GM20000 (cell line): Measurements from ENCODE around the gene DUS4L.

ENCODE experiments used
- DNase-seq: peaks from one replicate; pipeline ENCODE4 v3.0.0; 2012; ENCODE audit warnings: low spot score
- TF ChIP-seq, protein P1 (sequence below): IDR thresholded peaks from 2 replicates; pipeline ENCODE4 v1.5.1; 2012; ENCODE audit warnings: mild to moderate bottlenecking, control low read depth; ENCODE audit errors: extremely low read depth, missing control alignments

Gene DUS4L

GRCh38 chr7:107615910-107616680, 52.3 kb downstream of the DUS4L start:
- no peak for DNase-seq
- TF ChIP-seq, protein P1, sequence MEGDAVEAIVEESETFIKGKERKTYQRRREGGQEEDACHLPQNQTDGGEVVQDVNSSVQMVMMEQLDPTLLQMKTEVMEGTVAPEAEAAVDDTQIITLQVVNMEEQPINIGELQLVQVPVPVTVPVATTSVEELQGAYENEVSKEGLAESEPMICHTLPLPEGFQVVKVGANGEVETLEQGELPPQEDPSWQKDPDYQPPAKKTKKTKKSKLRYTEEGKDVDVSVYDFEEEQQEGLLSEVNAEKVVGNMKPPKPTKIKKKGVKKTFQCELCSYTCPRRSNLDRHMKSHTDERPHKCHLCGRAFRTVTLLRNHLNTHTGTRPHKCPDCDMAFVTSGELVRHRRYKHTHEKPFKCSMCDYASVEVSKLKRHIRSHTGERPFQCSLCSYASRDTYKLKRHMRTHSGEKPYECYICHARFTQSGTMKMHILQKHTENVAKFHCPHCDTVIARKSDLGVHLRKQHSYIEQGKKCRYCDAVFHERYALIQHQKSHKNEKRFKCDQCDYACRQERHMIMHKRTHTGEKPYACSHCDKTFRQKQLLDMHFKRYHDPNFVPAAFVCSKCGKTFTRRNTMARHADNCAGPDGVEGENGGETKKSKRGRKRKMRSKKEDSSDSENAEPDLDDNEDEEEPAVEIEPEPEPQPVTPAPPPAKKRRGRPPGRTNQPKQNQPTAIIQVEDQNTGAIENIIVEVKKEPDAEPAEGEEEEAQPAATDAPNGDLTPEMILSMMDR: no peak

DNA sequence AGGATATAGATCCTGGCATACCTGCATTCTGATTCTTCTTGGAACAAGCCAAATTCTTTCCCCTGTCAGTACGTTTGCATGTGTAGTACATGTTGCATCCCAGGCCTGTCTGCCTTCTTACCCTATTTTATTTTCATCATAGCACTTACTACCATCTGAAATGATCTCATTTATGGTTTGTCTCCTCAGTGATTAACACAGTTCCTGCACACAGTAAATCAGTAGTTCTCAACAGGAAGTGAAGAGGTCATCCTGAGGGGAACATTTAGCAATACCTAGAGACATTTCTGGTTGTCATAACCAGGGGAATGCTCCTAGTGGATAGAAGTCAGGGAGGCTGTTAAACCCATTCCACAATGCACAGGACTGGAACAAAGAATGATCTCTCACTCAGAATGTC, 58.7 kb downstream of the DUS4L start:
- peak; percentile 7 for DNase-seq
- TF ChIP-seq, protein P1: no peak

DNA sequence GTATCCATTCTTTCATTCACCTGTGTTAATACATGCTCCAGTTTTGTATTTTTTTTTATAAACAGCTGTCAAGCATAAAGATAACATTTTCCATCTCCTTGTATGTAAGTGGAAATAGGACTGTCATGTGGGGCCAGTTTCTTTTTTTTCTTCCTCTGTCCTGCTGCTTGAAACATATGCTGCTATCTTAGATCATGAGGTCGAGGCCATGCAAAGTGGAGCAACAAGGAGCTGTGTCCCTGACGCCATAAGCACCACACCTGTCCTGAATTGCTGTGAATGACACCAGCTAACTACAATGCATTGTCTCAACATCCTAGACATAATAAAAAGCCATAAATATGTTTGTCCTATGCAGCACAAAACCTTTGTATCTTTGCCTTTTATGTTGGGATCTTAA, 59.1 kb downstream of the DUS4L start:
- TF ChIP-seq, protein P1: no peak
- DNase-seq: no peak

- TF ChIP-seq, protein P1: no peak
- DNase-seq: no peak
Observed at GRCh38 chr7:107627002-107627401, 63.2 kb downstream of the DUS4L start.
